DMS53 (cell line): ENCODE data around the gene CLCF1.

ENCODE experiments used
- DNase-seq: peaks from one replicate; lab custom pipeline; 2025; lab: John Stamatoyannopoulos, UW

Gene CLCF1

DNA sequence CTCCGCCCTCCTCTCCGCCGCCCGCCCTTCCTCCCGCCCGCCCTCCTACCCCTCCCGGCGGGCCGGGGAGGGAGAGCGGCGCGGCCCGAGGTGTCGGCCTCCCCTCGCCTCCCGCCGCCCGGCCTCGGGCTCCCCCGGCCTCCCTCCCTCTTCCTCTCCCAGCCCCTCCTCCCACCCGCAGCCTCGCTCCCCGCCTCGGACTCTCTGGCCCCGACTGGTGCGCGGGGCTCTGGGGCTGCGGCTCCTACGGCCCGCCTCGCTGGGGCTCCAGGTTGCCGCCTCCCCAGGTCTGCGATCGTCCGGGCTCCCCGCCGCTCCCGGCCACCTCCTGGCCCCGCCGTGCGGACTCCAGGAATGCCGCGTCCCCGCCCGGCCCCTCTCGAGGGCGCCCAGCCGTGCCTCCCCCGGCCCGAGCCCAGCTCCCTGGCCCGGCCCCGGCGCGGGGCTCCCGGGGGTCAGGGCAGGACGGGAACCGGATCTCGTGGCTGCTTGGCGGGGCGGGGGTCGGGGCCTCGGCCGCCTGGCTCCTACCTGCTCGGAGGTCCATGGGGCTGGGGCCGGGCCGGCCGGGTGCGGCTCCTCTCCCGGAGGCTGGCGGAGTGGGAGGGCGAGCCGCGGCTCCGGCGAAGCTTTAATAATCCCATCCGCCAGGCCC, at the start of gene CLCF1:
CLCF1 (minus strand) TSS at position 606 of the 655 bp plus-strand sequence; CDS start at position 547, 59 bp downstream.
- peak; percentile 83 for DNase-seq

DNA sequence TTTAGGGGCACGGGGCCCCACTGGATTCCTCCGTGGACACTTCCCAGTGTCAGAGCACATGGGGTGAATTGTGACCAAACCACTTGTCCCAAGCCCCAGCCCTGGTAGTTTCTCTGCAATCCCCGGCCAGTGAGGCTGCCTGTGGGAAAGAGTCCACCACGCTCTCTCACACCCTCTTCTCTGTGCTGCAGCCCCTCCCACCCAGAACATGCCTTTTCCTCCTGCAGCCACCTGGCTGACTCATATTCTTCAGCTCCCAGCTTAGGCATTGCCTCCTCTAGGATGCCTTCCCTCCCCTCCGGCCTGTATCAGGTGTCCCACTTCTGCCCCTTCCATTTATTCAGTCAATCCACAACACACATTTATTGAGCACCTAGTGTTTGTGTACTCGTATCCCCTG, 49.5 kb upstream of the CLCF1 start:
- peak; percentile 62 for DNase-seq

DNA sequence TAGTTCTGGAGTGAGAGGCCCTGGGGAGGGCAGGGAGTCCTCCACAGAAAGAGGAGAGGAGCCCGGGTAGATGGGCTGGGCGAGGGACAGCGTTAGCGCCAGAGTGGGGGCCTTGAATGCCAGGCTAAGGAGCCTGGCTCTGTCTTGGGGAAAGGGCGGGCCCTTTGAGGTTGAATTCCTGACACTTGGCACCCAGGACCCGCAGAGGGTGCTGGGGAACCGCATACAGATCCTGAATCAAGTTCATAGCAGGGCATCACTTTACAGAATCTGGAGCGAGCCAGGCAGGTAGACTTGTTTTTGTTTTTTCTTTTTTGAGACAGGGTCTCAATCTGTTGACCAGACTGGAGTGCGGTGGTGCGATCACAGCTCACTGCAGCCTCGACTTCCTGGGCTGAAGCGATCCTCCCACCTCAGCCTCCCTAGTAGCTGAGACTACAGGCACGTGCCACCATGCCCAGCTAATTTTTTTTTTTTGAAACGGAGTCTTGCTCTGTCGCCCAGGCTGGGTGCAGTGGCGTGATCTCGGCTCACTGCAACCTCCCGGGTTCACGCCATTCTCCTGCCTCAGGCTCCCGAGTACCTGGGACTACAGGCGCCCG, 48.1 kb upstream of the CLCF1 start:
- DNase-seq = no peak

DNA sequence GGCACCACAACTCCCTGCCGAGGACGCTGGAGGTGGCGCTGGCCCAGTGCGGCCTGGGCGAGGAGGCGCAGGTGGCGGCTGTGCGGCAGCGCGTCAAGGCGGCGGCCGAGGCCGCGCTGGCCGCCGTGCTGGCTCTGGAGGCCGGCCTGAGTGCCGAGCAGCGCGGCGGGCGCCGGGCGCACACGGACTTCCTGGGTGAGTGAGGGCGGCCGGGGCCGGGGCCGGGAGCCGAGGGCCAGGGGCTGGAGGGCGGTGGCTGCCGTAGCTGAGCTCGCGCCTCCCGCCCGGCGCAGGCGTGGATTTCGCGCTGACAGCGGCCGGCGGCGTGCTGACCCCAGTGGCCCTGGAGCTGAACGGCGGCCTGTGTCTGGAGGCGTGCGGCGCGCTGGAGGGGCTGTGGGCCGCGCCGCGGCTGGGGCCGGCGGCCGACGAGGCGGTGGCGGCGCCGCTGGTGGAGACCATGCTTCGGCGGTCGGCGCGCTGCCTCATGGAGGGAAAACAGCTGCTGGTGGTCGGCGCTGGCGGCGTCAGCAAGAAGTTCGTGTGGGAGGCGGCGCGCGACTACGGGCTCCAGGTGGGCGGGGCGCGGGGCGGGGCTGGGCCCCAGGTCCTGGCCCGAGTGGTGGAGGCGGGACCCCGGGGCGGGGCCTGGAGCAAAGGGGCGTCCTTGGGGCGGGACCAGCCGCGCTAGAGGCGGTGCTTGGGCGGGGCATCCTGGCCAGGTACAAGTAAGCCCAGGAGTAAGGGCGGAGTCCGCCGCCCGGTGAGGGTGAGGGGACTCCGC, 47.4 kb upstream of the CLCF1 start:
- peak; percentile 98 for DNase-seq

DNA sequence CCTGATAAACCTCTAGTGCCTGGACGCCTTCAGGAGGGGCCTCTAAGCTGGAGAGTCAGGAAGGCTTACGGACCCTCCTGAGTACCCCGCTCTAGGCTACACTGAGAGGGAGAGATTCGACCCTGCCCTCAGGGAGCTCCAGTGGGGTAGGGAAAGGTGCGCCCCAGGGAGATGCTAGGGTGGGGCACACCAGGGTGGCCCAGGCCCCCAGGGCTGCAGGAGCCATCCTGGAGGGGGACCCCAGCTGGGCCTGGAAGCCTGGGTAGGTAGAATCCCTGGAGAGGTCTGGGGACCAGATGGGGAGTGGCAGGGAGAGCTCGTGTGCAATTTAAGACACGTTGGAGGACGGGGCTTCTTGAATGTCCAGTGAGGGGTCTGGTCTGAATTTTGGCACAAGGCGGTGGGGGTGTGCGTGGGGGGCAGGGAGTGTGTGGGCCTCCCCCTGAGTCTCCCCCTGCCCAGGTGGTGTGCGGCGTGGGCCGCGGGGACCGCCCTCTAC, 46.8 kb upstream of the CLCF1 start:
- DNase-seq = no peak

DNA sequence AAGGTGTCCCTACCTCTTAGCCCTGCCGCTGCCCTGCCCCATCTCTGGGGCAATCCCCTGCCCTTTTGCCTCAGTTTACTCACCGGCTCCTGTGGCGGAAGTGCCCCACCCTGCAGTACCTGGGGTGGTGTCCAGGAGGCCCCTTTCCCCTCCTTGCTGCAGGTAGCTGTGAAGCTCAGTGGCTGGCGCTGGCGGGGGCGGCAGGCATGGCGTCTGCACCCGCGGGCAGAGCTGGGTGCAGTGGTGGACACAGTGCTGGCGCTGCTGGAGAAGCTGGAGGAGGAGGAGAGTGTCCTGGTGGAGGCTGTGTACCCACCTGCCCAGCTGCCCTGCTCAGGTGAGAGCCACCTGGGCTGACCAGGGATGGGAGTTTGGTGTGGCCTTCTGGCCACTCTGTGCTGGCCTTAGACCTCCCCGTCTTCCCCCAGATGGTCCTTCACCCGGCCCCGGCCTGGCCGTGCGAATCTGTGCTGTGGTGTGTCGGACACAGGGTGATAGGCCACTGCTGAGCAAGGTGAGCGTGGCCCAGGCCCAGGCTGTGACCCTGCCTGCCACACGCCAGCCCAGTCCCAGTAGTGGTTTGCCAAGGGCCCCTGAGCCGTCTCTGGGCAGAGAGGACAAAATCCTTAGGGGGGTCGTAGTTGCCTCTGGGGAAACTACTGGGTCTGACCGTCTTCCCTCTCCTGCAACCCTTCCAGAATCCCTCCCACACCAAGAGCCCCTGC, 46.1 kb upstream of the CLCF1 start:
- no peak for DNase-seq

DNA sequence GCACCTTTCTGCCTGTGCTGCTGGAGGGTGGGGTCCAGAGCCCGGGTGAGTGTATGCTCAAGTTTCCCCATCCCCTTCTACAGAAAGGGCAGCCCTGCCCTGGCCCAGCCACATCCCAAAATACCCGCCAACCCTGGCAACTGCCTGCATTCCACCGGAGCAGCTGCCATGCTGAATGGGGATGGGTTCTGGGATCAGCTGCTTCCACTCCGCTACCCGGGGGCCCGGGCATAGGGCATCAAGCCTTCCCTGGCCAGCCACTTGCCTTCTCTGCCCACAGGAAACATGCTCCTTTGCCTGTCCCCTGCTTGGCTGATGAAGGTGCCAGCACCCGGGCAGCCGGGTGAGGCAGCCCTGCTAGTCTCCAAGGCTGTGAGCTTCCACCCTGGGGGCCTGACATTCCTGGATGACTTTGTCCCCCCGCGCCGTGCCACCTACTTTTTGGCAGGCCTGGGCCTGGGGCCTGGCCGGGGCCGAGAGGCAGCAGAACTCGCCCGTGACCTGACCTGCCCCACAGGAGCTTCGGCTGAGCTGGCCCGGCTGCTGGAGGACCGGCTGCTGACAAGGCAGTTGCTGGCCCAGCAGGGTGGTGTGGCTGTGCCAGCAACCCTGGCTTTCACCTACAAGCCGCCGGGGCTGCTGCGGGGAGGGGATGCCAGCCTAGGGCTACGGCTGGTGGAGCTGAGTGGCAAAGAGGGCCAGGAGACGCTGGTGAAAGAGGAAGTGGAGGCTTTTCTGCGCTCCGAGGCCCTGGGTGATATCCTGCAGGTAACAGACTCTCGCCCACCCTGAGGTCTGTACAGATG, 45.3 kb upstream of the CLCF1 start:
- peak; percentile 41 for DNase-seq

DNA sequence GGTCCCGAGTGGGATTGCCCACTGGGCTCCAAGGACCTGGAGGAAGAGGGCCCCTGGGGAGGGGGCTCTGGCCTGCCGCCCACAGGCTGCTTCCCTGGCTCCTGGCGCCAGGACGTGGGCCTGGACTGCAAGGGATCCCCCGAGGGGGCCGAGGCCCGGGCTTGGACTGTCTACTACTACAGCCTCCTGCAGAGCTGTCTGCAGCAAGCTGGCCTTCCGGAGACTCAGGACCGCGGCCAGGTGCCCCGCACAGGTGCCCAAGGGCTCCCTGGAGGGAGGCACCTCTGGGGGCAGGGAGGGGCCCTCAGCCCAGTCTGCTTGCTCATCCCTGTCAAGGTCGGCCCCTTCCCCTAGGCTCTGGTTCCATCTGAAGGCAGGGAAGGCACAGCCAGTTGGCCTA, 44.0 kb upstream of the CLCF1 start:
- DNase-seq = no peak

DNA sequence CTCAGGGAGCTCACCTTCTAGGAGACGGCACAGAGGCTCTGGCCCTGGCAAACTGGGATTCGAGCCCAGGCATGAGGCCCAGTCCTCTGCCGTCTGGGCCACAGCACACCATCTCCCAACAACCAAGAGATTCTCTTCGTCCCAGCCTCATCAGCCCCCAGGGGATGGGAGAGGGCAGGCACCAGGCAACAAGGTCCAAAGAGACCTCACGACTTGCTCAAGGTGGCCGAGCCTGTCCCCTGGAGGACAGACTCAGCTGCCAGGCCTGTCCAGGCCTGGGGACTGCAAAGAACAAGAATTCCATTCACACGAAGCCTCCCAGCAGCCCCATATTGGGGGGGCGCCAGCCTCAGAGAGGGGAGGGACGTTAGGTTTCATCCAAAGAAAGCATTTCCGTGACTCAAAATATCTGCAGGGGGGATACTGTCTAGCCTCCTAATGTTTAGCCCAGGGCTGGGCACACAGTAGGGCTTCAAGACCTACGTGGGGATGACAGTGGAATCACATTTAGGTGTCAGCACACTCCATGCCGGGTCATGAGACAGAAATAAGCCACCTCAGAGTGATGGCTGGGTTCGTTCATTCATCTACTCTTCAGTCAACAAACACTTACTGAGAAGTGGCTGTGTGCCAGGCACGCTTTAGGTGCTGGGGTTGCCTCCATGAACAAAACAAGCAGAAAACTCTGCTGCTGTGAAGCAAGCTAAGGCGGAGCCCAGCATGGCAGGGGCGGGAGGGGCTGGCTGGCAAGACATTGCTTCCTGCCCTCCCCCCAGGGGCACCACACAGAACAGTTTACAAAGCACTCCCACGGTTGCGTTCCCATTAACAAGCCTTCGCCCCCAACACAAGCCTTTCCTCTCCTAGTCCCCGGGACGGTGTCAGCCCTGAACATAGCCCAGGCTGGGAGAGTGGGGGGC, 43.3 kb upstream of the CLCF1 start:
- peak; percentile 81 for DNase-seq

DNA sequence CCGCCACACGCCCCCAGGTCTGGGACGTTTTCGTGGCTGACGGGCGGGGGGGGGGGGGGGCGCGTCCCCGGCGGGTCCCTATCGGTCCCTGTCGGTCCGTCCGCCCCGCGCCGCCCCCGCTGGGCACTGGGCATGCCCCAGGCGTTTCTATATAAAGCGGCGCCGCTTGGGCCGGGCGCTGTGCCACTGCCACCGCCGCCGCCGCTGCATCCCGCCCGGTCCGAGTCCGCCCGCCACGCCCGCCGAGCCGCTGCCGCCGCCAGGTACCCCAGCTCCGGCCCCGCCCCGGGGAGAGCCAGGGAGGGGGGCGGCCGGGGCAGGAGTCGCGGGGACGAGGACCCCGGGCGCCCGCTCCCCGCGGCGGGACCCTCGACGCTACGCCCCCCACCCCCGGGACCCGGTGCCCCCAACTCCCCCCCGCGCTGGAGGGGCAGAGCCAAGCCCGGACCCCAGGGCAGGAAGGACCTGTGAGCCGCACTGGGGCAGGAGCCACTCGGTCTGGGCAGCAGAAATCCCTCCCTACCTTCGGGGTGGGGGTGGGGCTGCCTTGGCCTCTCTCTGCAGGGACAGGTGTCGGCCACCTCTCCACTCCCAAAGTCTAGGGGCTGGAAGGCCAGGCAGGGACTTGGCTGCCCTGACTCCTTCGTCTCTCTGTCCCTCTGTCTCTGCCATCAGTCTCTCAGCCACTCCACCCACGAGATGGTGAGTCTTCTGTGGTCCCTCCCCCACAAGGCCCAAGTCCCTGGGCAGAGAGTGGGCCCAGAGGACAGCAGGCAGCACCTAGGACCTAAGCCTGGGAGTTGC, 42.3 kb upstream of the CLCF1 start, which contains the start of gene CARNS1:
CARNS1 (plus strand) TSS at position 178 of the 804 bp plus-strand sequence; CDS start at position 700, 522 bp downstream.
- peak; percentile 75 for DNase-seq

DNA sequence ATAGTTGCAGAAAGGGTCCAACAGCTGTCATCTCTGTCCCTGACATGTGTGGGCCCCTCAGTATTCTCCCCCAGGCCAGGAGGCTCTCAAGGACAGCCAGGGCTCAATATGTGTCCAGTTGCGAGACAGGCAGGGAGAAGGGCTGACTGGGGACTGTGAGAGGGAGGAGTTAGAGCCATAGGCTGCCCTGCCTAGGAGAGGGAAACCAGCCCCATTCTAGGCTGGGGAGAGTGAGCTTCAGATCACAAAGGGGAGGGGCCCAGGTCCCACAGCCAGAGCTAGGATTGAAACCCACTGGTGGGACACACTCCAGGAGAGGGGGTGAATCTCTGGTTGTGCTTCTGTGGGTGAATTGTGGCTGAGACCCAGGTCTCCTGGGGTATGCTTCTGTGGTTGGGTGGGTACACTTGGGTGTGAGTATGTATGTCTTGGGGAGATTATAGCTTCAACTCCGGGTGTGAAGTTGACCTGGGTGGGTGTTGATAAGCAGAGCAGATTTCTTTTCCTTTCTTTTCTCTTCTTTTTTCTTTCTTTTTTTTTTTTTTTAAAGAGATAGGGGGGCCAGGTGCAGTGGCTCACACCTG, 40.0 kb upstream of the CLCF1 start:
- no peak for DNase-seq

DNA sequence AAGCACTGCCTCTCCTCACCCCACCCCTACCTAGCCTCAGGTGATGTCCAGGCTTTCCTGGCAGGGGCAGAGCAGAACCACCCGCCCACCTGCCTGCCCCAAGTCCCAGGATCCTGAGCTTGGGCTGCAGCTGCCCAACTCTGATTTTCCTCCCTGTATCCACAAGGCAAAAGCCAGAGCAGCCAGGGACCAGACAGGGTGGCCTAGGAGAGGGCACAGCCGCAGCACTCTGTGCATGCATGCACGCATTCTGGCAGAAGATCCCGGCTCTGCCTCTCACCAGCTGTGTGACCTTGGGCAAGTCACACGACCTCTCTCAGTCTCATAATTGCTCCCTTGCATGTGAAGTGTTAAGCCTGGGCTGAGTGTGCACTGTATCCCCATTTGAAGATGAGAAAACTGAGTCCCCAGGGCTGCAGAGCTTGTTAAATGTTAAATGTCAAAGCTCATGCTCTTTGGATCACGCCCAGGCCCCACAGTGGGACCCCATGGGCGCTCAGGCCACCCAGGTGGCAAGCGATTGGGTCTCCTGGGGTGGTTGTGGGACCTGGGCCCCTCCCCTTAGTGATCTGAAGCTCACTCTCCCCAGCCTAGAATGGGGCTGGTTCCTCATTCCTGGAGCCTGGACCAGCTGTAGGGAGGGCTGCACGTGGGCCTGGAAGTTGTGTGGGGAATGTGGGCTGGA, 39.2 kb upstream of the CLCF1 start:
- no peak for DNase-seq

DNA sequence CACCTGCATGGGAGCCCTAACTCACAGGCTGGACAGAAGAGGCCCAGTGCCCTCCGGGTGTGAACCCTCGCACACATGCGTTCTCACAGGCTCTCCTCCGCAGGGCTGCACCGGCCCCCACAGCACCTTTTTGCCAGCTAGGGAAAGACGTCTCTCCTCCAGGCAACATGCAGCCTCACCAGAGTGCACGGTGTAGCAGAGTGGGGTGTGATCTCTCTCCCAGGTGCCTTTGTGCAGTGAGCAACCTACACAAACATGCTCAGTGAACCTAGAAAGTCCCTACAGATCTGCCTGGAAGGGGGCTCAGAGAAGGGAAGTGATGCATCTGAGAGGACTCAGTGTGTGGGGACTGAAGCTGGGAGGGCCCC, 38.4 kb upstream of the CLCF1 start:
- DNase-seq = no peak

DNA sequence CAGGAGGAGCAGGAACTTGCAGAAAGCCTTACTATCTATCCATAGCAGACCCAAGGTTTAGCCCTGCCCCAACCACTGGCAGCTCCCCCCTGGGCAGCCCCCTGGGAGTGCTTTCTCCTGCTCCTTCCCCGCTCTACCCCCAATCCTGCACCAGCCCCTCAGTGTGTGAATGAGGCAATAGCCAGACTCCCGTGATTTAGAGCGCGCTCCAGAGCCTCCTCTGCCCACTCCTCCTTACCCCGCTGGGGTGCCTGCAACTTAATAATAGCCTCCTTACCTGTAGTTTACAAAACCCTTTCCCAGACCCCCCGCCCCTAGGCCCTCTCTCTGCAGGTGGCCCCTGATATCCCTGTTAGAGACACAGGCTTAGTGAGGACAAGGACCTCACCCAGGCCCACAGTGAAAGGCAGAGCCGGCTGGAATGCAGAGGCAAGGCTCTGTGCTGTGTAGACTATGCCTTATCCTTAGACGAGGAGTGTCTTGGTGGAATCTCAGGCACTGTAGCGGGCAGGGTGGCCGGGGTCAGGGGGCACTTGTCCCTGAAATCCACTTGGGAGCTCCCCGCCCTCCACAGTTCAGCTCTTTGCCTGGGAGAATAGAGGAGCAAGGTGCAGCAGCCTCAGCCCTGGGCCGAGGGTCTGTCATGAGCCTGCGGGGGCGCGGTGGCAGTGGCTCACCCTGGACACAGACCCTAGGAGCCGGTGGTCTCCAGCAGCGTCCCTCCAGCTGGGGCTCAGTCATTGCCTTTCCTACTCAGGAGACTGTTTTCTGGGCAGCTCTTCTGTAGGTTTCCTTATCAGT, 37.8 kb upstream of the CLCF1 start:
- DNase-seq = no peak

DNA sequence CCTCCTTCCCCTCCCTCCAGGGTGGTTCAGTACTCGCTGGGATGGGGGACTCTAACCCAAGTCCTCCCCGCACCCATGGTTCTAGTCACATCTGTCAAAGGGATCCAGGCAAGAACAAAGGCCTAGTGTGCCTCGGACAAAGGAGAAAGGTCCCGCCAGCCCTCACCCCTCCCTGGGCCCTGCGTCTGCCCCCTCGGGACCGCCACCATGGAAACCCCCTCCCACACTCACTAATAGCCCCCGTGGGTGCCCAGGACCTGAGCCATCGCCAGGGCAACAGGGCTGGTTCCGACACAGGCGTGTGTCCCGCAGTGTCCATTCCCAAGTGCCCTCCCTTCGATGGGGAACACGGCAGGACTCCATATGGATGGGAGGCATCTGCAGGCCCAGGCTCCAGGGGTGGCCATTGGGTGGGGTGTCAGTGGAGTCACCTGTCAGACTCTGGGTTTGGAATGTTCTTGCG, 37.0 kb upstream of the CLCF1 start:
- no peak for DNase-seq

DNA sequence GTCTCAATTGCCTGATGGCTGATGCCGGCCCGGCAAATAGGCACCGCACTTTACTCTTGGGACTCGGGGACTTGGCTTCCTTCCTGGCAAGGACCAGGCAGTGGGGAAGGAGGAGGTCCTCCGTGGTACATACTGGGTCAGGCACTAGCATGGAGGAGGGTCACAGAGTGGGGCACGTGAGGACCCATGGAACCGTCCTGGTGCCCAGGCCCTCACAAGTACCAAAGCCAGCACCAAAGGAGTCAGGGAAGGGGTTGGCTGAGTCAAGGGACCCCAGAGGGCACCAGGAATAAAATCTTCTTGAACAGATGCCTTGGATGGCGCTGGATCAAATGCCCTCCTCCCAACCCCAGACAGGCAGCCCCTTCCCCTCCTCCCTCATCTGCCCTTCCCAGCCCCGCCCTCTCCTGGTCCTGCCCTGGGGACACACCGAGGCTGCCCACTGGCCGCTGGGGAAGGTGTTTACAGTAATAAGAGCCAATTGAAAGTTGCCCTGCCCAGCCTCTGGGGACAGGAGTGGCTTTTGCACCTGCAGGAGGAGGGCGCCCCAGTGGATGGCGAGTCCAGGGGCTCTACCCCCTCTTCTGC, 36.5 kb upstream of the CLCF1 start:
- peak; percentile 73 for DNase-seq

DNA sequence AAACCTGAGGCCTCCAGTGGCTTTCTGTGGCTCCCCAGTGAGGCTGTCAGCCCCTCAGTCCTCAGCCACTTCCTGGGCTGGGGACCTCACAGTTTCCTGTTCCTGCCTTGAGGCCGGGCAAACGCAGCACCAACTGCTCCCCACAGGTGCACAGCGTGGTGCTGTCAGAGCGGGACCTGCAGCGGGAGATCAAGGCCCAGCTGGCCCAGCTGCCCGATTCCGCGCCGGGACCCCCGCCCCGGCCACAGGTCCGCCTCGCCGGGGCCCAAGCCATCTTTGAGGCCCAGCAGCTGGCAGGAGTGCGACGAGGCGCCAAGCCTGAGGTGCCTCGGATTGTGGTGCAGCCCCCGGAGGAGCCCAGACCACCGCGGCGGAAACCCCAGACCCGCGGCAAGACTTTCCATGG, 35.9 kb upstream of the CLCF1 start:
- DNase-seq = no peak
